ENCODE results near the gene PGBD1.

DNA sequence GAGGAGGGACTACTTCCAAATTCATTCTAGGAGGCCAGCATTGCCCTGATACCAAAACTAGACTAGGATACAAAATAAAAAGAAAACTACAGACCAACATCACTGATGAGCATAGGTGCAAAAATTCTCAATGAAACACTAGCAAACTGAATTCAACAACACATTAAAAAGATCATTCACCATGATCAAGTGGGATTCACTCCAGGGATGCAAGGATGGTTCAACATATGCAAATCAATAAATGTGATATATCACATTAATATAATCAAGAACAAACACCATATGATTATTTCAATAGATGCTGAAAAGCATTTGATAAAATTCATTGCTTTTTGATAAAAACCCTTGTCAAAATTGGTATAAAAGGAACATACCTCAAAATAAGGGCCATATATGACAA, 10.2 kb downstream of the PGBD1 start:
- TF ChIP-seq EZH2 (IDR thresholded peaks at IDR 0.05; ENCODE audit: borderline replicate concordance, low read depth, low read length, severe bottlenecking), result no peak
- TF ChIP-seq, protein P1, sequence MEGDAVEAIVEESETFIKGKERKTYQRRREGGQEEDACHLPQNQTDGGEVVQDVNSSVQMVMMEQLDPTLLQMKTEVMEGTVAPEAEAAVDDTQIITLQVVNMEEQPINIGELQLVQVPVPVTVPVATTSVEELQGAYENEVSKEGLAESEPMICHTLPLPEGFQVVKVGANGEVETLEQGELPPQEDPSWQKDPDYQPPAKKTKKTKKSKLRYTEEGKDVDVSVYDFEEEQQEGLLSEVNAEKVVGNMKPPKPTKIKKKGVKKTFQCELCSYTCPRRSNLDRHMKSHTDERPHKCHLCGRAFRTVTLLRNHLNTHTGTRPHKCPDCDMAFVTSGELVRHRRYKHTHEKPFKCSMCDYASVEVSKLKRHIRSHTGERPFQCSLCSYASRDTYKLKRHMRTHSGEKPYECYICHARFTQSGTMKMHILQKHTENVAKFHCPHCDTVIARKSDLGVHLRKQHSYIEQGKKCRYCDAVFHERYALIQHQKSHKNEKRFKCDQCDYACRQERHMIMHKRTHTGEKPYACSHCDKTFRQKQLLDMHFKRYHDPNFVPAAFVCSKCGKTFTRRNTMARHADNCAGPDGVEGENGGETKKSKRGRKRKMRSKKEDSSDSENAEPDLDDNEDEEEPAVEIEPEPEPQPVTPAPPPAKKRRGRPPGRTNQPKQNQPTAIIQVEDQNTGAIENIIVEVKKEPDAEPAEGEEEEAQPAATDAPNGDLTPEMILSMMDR (IDR thresholded peaks at IDR 0.05; ENCODE audit: extremely low read depth in 1 of 2, insufficient read depth in 1 of 2, low read depth in 1 of 2, low read length in 2 of 2), result no peak
- TF ChIP-seq, protein P2, sequence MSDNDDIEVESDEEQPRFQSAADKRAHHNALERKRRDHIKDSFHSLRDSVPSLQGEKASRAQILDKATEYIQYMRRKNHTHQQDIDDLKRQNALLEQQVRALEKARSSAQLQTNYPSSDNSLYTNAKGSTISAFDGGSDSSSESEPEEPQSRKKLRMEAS (IDR thresholded peaks at IDR 0.05; ENCODE audit: insufficient read depth, insufficient read length), result no peak
- TF ChIP-seq FOS (IDR thresholded peaks at IDR 0.05; ENCODE audit: borderline replicate concordance, insufficient read depth, low read length), result no peak
- TF ChIP-seq POLR2AphosphoS5 (IDR thresholded peaks at IDR 0.05; ENCODE audit: insufficient read depth, low read depth, low read length), result no peak
